GM19468 (cell line): ENCODE data around the gene COL9A3.

ENCODE experiments used
- ATAC-seq: cut with Tn5 transposase; IDR thresholded peaks from one replicate; pipeline ENCODE4 v1.9.1; 2021; ENCODE audit warnings: mild to moderate bottlenecking, moderate library complexity, moderate number of reproducible peaks; ENCODE audit not compliant: unreplicated experiment; ENCODE audit errors: extremely low read depth

COL9A3 gene

DNA sequence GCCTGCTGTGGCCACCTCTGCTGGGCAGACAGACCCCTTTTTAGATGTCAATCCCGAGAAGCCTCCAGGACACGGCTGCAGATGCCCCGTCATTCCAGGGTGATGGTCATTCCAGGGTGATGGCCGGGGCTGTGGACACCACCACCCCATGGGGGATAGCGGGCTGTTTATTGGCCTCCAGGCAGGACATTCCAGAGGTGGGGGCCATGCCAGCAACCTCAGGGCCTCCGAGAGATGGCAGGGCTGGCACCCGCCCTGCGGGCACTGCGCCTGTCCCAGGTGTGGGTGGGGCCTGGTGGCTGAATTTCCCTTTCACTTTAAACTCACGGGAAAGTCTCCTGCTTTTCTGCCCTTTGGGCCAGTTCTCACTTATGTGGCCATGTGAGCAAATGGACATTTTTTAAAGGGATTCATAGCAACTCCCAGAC lies 14.5 kb downstream of the COL9A3 start:
- ATAC-seq = no peak

DNA sequence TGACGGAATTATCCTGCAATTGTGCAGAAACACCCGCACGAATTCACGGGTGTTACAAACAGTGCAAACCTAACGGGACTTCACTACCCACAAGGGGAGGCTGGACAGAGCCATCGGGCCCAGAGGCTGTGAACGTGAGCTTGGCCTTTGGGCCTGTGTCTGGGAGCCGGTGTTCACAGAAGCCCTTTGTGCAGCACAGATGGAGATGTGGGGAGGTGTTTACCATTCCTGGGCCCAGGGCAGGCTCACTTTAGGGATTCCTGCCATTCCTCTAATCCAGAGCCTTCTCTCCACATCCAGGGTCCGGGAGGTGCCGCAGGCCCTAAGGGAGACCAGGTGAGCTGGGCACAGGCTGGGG lies 15.0 kb downstream of the COL9A3 start:
- no peak for ATAC-seq

DNA sequence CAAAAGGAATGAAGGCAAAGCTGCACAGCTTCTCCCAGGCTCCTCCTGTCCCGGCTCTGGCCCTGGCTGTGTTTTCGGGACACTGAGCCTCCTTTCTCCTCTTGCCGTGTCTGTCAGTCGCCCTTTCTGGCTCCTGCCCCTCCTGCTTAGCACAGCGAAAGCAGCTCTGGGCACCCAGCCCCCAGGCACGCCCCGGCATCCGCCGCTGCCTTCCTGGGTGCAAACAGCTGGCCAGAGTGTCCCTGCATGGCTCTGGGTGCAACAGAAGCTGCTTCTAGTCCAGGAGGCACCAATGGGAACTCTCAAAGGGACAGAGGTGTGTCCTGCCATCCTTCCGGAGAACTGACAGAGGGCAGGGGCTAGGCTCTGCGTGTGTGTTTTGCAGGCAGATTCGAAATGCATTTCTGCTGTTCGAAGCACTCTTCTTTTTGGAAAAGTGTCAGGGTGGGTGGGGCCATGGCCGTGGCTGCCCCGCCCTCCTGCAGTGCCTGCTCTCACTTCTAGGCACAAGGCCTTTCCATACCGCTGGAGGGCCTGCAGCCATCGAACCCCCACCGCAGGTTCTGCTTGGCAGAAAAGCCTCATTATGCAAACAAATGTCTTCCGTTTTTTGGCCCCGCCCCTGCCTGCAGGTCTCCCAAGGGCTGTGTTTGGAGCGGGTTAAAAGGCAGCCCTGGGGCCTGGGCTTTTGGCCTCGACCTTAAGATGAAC lies 15.5 kb downstream of the COL9A3 start:
- peak; percentile 54 for ATAC-seq

DNA sequence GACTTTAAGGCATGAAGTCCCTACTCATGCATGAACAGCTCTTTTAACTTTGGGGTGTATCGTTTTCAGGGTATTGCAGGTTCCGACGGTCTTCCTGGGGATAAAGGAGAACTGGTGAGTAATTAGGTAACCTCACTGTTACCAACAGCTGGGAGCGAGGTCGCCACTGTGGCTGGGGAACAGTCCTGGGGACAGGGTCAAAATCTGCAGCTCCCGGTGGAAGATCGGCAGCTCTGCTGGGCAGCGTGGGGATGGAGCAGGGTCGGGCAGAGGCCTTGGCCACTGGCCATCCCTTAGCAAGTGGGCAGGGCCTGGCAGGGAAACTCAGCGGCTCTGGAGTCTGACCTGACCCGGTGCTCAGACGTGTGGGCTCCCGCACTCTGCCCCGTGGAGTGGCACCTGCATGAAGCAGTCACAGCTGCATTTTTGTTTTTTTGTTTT lies 16.1 kb downstream of the COL9A3 start:
- ATAC-seq = peak; percentile 15

DNA sequence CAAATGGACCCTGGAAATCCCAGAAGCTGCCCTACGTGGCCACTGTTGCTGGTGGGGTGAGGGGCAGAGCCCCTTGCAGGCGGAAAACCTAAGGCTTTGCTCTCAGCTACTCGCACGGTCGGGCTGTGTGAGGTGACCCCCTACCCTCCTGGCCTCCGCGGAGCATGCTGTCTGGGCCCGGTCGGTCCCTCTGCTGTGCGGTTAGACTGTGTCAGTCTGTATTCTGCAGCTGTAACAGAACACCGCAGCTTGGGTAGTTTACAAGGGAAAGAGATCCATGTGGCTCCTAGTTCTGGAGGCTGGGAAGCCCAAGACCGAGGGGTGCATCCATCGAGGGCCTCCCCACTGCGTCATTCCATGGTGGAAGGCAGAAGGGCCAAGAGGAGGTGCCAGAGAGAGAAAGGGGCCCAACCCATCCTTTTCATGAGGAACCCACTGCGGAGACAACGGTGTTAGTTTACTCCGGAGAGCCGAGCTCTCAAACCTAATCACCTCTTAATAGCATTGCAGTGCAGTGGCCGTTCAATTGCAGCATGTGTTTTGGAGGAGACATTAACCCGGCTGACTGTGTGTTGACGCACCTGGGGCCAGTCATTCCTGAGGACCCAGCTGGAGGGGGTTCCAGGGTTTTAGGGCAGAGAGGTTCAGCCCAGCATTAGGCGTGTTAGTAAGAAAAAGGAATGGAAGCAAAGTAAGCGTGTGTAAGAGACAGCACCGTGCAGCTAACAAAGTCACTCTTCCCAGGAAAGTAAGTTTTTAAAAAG lies 18.3 kb downstream of the COL9A3 start:
- ATAC-seq = no peak

DNA sequence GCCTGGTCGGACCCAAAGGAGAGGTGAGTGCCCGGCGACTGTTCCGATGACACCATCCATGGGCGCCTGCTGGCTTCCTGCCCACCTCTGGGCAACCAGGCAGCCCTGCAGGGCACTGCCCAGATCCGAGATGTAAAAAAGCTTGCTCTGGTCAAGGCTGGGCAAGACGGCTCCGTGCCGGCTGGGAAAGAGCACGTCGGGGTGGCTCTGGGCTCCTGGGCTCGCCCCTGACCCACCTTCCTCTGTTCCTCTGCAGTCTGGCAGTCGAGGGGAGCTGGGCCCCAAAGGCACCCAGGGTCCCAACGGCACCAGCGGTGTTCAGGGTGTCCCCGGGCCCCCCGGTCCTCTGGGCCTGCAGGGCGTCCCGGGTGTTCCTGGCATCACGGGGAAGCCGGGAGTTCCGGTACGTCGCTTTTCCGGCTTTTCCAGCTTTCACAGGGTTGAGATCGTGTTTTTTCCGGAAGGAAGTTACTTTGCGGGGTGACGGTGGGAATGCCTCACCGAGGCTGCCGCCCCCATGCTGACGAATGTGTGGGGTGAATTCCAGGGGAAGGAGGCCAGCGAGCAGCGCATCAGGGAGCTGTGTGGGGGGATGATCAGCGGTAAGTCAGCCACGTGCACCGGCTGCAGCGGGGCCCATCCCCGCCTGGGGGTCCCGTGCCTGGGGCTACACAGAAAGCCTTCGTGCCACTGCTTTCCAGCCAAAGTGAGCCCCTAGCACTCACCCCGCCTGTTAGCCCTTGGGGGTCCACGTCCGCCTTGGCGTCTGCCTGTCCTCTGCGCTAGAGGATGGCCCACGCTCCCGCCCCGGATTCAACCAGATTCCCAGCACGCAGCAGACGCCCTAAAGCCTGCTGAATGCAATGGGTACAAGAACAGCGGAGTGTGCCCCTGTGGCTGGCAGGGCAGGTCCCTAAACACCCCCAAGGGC lies 19.3 kb downstream of the COL9A3 start:
- no peak for ATAC-seq

DNA sequence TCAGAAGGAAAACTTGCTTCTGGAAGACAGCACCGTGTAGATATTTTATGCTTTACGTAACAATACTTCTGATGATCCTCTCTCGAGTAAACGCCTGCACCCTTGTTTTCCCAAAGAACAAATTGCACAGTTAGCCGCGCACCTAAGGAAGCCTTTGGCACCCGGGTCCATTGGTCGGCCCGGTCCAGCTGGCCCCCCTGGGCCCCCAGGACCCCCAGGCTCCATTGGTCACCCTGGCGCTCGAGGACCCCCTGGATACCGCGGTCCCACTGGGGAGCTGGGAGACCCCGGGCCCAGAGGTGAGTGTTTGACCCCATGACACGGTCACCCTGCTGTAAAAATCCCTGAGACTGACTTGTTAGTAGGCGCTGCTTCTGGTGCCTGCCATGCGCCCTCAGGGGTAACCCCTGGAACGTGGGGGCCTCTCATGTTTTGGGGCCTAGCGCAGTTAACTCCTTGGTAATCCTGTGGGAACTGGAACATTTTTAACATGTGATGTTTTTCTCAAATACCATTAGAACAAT lies 20.2 kb downstream of the COL9A3 start:
- ATAC-seq = no peak

DNA sequence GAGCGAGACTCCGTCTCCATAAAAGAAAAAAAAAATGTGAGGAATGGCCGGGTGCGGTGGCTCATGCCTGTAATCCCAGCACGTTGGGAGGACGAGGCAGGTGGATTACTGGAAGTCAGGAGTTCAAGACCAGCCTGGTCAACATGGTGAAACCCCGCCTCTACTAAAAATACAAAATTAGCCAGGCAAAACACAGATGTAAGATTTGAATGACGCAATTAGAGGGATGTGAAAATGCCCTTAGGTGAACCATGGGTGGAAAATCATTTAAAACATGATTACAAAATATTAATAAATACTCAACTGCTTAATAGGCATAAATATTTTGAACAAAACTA lies 20.9 kb downstream of the COL9A3 start:
- ATAC-seq = no peak

DNA sequence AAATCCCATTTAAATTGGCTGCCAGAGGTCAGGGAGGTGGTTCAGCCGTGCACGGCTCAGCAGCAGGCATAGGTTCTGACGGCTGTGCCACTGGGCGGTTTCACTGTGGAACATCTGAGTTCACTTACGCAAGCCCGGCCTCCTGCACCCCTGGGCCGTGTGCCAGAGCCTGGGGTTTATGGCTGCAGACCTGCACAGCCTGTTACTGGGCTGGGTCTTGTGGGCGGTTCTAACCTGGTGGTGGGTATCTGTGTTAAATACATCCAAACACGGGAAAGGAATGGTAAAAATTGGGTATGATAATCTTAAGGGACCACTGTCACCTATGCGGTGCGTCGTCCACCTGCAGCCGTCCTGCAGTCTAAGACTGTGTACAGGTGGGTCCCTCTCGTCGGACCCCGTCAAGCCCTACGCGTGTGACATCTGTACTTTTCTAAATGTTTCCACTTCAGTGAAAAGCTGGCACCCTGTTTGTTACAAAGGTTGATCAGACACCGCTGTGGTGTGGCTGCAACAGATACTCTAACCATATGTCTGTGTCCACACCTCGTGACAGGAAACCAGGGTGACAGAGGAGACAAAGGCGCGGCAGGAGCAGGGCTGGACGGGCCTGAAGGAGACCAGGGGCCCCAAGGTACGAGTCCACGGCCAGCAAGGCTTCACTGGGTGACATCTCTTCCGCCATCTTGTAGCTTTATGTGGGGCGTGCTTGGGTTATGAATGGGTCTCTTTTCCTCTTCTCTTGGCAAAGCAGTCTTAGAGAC lies 21.5 kb downstream of the COL9A3 start:
- peak; percentile 68 for ATAC-seq

DNA sequence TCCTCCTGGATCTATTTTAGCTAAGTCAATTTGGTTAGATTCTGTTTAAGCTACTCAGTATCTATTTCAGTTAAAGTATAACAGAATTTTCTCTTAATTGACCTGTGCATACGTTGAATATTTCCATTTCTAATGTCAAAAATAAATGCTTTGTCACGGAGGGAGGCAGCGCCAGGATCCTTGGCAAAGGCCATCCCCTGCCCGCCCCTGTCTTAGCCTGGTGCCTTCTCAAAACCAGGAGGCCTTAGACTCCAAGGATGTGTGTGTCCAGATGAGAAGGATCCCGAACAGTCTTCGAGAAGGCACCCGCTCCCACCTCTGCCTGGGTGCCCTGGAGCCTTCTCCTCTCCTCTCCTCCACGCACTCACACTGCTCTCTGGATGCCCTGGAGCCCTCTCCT lies 22.4 kb downstream of the COL9A3 start:
- ATAC-seq = no peak

DNA sequence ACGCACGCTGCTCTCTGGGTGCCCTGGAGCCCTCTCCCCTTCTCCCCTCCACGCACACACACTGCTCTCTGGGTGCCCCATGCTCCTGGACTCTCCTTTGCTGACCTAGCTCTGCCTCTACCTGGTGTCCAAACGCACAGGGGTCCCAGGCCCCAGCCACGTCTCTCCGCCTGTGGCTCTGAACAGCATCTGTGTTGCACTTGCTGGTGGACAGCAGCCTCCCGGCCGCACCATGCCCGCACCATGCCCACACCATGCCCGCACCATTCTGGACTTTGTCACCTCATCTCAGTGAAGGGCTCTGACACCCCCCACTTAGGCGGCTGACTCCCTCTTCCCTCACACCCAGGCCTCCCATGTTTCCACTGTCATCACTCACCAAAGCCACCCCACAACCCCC lies 23.0 kb downstream of the COL9A3 start:
- ATAC-seq = no peak

DNA sequence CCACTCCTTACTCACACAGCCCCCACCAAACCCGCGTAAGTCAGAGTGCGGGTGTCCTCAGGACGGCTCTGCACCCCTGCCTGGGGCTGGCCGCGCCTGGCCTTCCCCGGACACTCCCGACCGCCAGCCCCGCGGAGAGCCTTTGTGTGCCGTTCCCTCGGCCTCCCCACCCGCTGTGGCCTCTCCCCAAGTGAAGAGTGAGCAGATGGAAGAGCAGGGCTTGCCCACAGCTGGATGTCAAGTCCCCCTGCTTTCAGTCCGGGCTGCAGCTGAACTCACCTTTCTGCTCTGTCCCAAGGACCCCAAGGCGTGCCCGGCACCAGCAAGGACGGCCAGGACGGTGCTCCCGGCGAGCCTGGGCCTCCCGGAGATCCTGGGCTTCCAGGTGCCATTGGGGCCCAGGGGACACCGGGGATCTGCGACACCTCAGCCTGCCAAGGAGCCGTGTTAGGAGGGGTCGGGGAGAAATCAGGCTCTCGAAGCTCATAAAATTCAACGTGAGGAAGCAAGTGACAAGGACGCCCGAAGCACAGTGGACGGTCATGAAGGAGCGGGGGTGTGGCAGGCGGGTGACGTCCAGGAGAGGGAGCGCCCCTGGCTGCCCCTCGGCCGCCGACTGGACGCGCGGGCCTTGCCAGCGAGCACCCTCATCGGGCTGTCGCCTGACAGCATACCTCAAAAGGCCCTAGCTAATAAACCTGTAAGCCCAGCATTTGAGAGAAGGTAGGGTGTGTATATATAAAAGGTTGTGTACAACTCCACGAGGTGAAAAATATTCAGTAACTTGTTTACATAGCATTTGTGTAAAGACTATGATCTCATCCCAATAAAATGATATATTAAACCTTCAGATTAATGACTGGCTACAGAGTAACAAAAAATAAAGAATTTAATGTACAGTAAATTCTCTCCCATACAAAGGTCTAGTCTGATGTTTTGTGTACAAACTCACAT lies 23.7 kb downstream of the COL9A3 start:
- no peak for ATAC-seq

DNA sequence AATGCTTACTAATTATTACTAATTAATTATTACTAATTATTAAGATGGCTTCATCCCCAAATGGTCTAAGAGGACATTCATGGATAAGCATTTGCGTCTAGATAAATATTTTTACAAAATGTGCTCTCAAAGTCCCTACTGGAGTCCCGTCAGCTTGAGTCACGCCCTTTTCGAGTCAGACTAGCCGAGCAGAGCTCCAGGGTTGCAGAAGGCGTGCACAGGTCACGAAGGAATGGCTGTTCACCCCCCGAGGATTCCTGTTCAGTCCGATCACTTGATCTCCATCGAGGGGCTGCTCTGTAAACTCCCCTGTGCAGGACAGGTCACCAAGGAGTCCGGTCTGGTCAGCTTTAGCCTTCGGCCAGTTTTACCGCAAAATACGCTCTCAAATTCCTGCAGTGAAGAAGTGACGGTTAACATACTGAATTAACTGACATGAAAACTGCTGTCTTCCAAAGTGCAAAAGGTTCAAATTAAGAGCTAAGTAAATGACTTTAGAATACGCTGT lies 24.9 kb downstream of the COL9A3 start:
- ATAC-seq = no peak

DNA sequence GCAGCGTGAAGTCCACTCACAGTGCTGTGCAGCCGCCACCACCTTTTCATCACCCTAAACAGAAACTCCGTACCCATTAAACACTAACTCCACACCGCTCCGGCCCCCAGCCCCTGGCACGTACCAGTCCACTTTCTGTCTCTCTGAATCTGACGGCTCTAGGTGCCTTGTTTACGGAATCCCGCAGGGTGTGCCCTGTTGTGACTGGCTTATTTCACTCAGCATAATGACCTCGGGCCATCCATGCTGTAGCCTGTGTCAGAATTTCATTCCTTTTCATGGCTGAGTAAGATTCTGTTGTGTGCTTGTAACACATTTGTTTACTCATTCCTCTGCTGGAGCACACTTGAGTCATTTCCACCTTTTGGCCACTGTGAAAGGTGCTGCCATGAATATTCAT lies 26.8 kb downstream of the COL9A3 start:
- ATAC-seq = no peak

DNA sequence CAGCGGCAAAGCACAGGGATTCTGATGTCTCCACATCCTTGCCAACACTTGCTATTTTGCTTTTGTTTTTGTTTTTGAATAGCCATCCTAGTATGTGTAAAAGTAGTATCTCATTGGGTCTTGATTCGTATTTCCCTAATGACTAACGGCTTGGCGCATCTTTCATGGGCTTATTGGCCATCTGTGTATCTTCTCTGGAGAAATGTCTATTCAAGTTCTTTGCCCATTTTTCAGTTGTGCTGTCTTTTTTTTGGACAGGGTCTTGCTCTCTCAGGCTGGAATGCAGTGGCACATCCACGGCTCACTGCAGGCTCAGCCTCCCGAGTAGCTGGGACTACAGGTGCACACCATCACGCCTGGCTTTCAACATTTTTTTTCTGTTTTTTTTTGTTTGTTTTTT lies 27.3 kb downstream of the COL9A3 start:
- no peak for ATAC-seq

DNA sequence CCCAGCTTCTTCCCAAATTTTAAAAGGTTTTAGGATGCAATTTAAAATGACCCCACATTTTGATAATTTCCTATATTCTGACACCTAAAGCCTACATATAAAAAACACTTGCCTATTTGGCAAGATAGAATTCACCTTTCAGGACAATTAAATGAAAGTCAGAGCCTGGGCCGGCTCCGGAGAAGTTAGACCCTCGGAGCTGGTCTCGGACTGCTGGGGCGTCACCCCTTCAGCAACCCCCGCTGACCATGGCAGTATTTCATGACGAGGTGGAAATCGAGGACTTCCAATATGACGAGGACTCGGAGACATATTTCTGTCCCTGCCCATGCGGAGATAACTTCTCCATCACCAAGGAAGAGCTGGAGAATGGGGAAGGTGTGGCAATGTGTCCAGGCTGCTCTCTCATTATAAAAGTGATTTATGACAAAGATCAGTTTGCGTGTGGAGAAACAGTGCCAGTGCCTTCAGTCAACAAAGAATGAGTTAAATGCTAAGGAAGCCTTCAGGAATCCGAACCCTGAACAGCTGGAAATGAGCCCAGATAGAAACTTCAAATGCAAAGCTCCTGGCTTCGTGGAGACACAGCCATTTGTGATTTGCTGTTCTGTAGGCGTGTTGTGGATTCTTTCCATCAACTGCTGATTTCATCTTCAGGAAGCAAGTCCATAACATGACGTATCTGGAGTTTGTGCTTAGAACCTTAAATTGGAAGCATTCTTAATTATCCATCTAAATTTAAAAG lies 28.7 kb downstream of the COL9A3 start:
- no peak for ATAC-seq

DNA sequence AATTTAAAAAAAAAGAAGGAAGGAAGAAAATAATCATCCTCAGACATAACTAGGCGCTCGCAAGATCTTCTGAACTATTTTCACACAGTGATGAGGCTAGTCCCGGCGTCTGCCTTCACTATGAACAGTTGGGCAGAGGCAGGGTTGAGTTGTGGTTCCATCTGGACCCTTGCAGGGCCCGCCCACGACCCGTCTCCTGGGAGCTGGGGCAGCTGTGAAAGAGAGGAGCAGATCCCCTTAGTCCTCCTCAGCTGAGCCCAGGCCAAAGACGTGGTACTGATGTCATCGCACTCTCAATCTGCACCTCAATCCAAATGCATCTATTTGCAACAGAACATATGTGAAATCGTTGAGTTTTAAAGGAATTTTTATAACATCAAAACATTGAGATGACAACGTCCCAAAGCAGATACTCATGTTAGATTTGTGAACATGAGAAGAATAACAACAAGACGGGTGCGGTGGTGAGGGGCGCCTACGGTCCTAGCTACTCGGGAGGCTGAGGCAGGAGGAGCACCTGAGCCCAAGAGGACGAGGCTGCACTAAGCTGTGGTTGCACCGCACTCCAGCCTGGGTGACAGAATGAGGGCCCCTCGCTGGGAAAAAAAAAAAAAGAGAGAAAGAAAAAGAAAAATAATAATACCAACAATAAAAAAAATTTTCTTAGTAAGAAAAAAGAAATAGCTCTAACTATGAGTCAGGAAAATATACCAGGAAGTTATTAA lies 29.5 kb downstream of the COL9A3 start:
- ATAC-seq = no peak
